K562 (cell line): ENCODE results near the gene GPALPP1. TPM values are rescaled to one million over a fixed set of nuclear protein-coding genes. Genes with fewer than 3 reads are reported as not detected.

Source experiments
- ATAC-seq: fragments of 200-7000 bp; cut with Tn5 transposase; 3 replicates; pipeline ENCODE4 v1.9.1; 2020; ENCODE audit warnings: moderate library complexity
- BruUV-seq: library from RNA; stranded (reverse); fragments of 400-500 nt; replicated peaks from 2 replicates; lab custom pipeline; 2021; lab: Mats Ljungman, UMichigan
- CTCF ChIA-PET: fragments of 300-600 bp; formaldehyde crosslinking; extraction: SDS; loops from one replicate; lab custom pipeline; 2021; ENCODE audit warnings: low intra/inter-chr PET ratio; lab: Yijun Ruan, JAX
- POLR2A ChIA-PET: fragments of 300-600, 350-650 bp; sonication (Branson Sonifier 250); formaldehyde crosslinking; extraction: SDS; loops from one replicate; lab custom pipeline; 2021; ENCODE audit warnings: antibody characterized with exemption, inconsistent platforms; lab: Yijun Ruan, JAX
- DNase-seq, 4 experiments: peaks; one replicate each; pipeline versions ENCODE4 v3.0.0 to v3.0.0-alpha.2; 2011 to 2018; ENCODE audit warnings: low spot score in 3 of 4, mixed read lengths in 3 of 4; ENCODE audit errors: extremely low read depth in 1 of 4
- FAIRE-seq: peaks from 2 replicates; lab custom pipeline; 2011; peaks lifted over from hg19 to GRCh38; lab: Jason Lieb, UNC
- H2AFZ ChIP-seq: 2 replicates; pipeline ENCODE4 v1.6.0; 2011; ENCODE audit warnings: low read depth, low read length, control low read depth, inconsistent platforms
- H3K27ac ChIP-seq: fragments of 200-600 bp; 3 replicates; pipeline ENCODE4 v1.8.0; 2011; ENCODE audit warnings: low read depth, mild to moderate bottlenecking, control low read depth, inconsistent platforms, low read length, moderate library complexity, mixed read lengths; ENCODE audit errors: extremely low read depth
- H3K27me3 ChIP-seq, 2 experiments: fragments of 300-600 bp in 1 of 2; 2 replicates in 1 of 2; 3 replicates in 1 of 2; pipeline versions ENCODE4 v1.6.0 to v1.8.0; 2011; ENCODE audit warnings: inconsistent platforms in 2 of 2, low read length in 2 of 2, mild to moderate bottlenecking in 1 of 2, mixed read lengths in 1 of 2, moderate library complexity in 1 of 2; ENCODE audit not compliant: control insufficient read depth in 2 of 2, insufficient read depth in 2 of 2
- H3K36me3 ChIP-seq: fragments of 300-600 bp; 3 replicates; pipeline ENCODE4 v1.8.0; 2011; ENCODE audit warnings: mild to moderate bottlenecking, low read length, inconsistent platforms; ENCODE audit not compliant: control insufficient read depth, insufficient read depth
- H3K4me1 ChIP-seq, 2 experiments: fragments of 200-600 bp in 1 of 2; replicated peaks in 1 of 2; 2 replicates in 1 of 2; 3 replicates in 1 of 2; pipeline versions ENCODE4 v1.5.1 to v1.8.0; 2011; ENCODE audit warnings: inconsistent platforms in 2 of 2, low read length in 2 of 2, mild to moderate bottlenecking in 1 of 2, mixed read lengths in 1 of 2, moderate library complexity in 1 of 2; ENCODE audit not compliant: control insufficient read depth in 2 of 2, insufficient read depth in 2 of 2
- H3K4me2 ChIP-seq: 2 replicates; pipeline ENCODE4 v1.6.1; 2011; ENCODE audit warnings: low read length, control low read depth, inconsistent platforms, mixed read lengths; ENCODE audit not compliant: insufficient read depth
- H3K4me3 ChIP-seq: fragments of 200-600 bp; sonication (generic), shearing (Covaris generic); 2 replicates; pipeline ENCODE4 v1.5.1; 2016; ENCODE audit warnings: control low read depth, inconsistent platforms
- H3K79me2 ChIP-seq: fragments of 200-600 bp; 3 replicates; pipeline ENCODE4 v1.8.0; 2011; ENCODE audit warnings: low read length, inconsistent platforms; ENCODE audit not compliant: control insufficient read depth, insufficient read depth
- H3K9ac ChIP-seq, 2 experiments: 2 replicates each; pipeline versions ENCODE4 v1.6.0 to v1.6.1; 2011; ENCODE audit warnings: low read depth in 2 of 2, low read length in 2 of 2, control low read depth in 1 of 2, inconsistent platforms in 1 of 2, mild to moderate bottlenecking in 1 of 2, mixed read lengths in 1 of 2; ENCODE audit not compliant: insufficient read depth in 1 of 2
- H3K9me1 ChIP-seq: one replicate; pipeline ENCODE4 v1.6.0; 2011; ENCODE audit warnings: inconsistent platforms, mild to moderate bottlenecking, low read length, moderate library complexity; ENCODE audit not compliant: control insufficient read depth, insufficient read depth
- H3K9me3 ChIP-seq: replicated peaks from 2 replicates; pipeline ENCODE4 v1.5.1; 2011; ENCODE audit warnings: low read depth, low read length, inconsistent platforms; ENCODE audit not compliant: control insufficient read depth, insufficient read depth
- H4K20me1 ChIP-seq: replicated peaks from 2 replicates; pipeline ENCODE4 v1.6.1; 2011; ENCODE audit warnings: low read length, inconsistent platforms, mixed read lengths; ENCODE audit not compliant: control insufficient read depth, insufficient read depth
- SMAD2 ChIP-seq: fragments of 150-350 bp; IDR thresholded peaks from 2 replicates; pipeline ENCODE4 v1.6.1; 2014; ENCODE audit warnings: low read depth, mild to moderate bottlenecking, low read length
- TEAD4 ChIP-seq, 2 experiments: sonication (generic) in 1 of 2; formaldehyde crosslinking in 1 of 2; IDR thresholded peaks; 2 replicates each; pipeline versions ENCODE4 v1.6.1 to v1.8.0; 2012 to 2022; ENCODE audit warnings: borderline replicate concordance in 1 of 2, inconsistent platforms in 1 of 2, low read length in 1 of 2, mild to moderate bottlenecking in 1 of 2, missing genetic modification reagents in 1 of 2
- XRCC4 ChIP-seq: IDR thresholded peaks from one replicate; pipeline ENCODE4 v1.6.1; 2011; ENCODE audit not compliant: insufficient read depth, insufficient read length; ENCODE audit errors: extremely low read depth
- YBX1 ChIP-seq: fragments of 450-650 bp; IDR thresholded peaks from 2 replicates; pipeline ENCODE4 v1.7.1; 2016; ENCODE audit warnings: mild to moderate bottlenecking
- WGBS: fragments of 100-300 bp; shearing (Covaris generic); methylation state at CpG from one replicate; pipeline ENCODE4 v1.1.6; 2016; ENCODE audit warnings: low coverage, mixed read lengths; ENCODE audit not compliant: insufficient coverage; ENCODE audit errors: missing lambda C conversion rate; 5-methylcytosine and 5-hydroxymethylcytosine counted together
- in situ Hi-C: fragments of 300-500 bp; cut with MboI; formaldehyde crosslinking; loops from 4 replicates; pipeline ENCODE4 v1.15.0; 2018; ENCODE audit warnings: inconsistent platforms, mixed read lengths
- intact Hi-C: fragments of 100-400 bp; cut with micrococcal nuclease; formaldehyde crosslinking; loops from 2 replicates; pipeline ENCODE4 v1.14.2; 2022
- polyA plus RNA-seq, 8 experiments: library from polyadenylated mRNA; depleted of rRNA in 4 of 8; stranded (reverse) in 5 of 8; unstranded in 3 of 8; fragments of >200 nt; fragmentation: Nextera tagmentation in 2 of 8; fragmentation: Illumina TruSeq in 1 of 8; extraction: Ambion mirVana in 2 of 8; extraction: Trizol in 1 of 8; gene quantifications; 2 replicates each; pipeline versions ENCODE4 v1.2.1 to v1.2.3, GENCODE V29; 2011 to 2014; ENCODE audit warnings: inconsistent platforms in 1 of 8, missing spikeins in 1 of 8
- total RNA-seq, 7 experiments: library from RNA; depleted of rRNA in 6 of 7; stranded (reverse); fragments of >200 nt in 6 of 7; fragmentation: Illumina TruSeq in 2 of 7; extraction: Trizol in 2 of 7; gene quantifications; 2 replicates each; pipeline versions ENCODE4 v1.2.1 to v1.2.3, GENCODE V29; 2011 to 2021; ENCODE audit warnings: low replicate concordance in 1 of 7
- TF ChIP-seq, protein P1 (sequence below), 2 experiments: fragments of 450-650 bp; IDR thresholded peaks; 2 replicates each; pipeline ENCODE4 v1.6.1; 2016
- TF ChIP-seq, protein P2 (sequence below): sonication (generic); formaldehyde crosslinking; IDR thresholded peaks from 2 replicates; pipeline ENCODE4 v1.8.0; 2022; ENCODE audit warnings: mild to moderate bottlenecking, missing genetic modification reagents

The GPALPP1 gene
- total and polyA plus RNA-seq, 9 of the 15 experiments (the other 6 are each of a cell fraction or from before 2014, with no cell fraction given): 8.1 to 22.3 (median 18.5) TPM

DNA sequence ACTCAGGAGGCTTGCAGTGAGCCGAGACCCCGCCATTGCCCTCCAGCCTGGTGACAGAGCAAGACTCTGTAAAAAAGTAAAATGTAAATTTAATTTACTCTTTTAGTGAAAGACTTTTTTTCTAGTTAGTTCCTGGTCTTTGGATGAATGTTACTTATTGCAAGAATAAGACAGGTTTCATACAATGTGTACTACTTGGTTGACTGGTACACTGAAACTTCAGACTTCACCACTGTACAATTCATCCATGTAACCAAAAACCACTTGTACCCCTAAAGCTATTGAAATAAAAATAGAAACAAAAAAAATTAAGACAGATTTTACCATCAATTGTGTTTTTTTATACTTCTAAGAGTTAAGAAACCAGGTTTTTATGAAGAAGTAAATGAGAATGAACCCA is 35.5 kb downstream of the GPALPP1 start:
- DNase-seq (no peak), FAIRE-seq (no peak), ATAC-seq (no peak)
- H3K9me3 ChIP-seq: no peaks in the 10 kb centered on the region
- no peak overlapping the region for H3K9ac ChIP-seq
- no peaks in the 10 kb centered on the region for H3K79me2 ChIP-seq
- no TSS peak for BruUV-seq
- ChIA-PET CTCF (no interaction called here), POLR2A (interaction anchor here (0.6 kb wide), 1 partner anchor 9 kb away, joined by 5 read pairs; no protein-coding TSS in a partner anchor)
- no peaks in the 10 kb centered on the region for H3K4me1 ChIP-seq
- intact Hi-C loops (no loop called here), in situ Hi-C loops (no loop called here)
- no peaks in the 10 kb centered on the region for H3K9me1 ChIP-seq
- no peak overlapping the region for H3K4me2 ChIP-seq
- H4K20me1 ChIP-seq: no peaks in the 10 kb centered on the region
- H2AFZ ChIP-seq: no peak overlapping the region
- H3K36me3 ChIP-seq: peaks cover 30% of the 10 kb centered on the region; the same call in 2 of the 3 replicates
- no peak overlapping the region for H3K27ac ChIP-seq
- WGBS: 100% methylated on average over 2 of the region's 2 CpGs
- TF ChIP-seq TEAD4 (IDR thresholded peaks at IDR 0.05; ENCODE audit: low read length): no peak
- TF ChIP-seq TEAD4 (CRISPR knock-in tag; IDR thresholded peaks at IDR 0.05; ENCODE audit: borderline replicate concordance): no peak
- no peak for TF ChIP-seq XRCC4
- H3K4me3 ChIP-seq: no peak overlapping the region
- no peaks in the 10 kb centered on the region for H3K27me3 ChIP-seq

DNA sequence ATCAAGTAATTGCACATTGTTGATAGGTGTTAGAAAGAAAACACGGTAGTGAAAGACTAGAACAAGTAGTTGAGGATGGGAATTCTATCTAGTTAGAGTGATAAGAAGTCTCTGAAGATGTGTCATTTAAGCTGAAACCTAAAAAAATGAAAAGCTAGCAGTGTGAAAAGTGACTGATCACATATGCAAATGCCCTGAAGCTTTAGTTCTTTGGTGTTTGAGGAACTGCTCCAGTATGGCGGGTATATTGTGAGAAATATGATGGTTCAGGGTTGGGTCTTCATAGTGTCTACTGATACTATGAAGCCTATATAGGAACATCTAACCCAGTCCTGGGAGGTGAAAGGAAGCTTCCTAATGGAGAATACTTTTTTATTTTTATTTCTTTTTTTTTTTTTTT is 45.0 kb downstream of the GPALPP1 start:
- BruUV-seq: no TSS peak
- POLR2A ChIA-PET: interaction anchor here (0.6 kb wide), 1 partner anchor 9 kb away, joined by 5 read pairs; no protein-coding TSS in a partner anchor
- H3K79me2 ChIP-seq: no peaks in the 10 kb centered on the region
- H3K9me3 ChIP-seq: no peaks in the 10 kb centered on the region
- TF ChIP-seq, protein P1, sequence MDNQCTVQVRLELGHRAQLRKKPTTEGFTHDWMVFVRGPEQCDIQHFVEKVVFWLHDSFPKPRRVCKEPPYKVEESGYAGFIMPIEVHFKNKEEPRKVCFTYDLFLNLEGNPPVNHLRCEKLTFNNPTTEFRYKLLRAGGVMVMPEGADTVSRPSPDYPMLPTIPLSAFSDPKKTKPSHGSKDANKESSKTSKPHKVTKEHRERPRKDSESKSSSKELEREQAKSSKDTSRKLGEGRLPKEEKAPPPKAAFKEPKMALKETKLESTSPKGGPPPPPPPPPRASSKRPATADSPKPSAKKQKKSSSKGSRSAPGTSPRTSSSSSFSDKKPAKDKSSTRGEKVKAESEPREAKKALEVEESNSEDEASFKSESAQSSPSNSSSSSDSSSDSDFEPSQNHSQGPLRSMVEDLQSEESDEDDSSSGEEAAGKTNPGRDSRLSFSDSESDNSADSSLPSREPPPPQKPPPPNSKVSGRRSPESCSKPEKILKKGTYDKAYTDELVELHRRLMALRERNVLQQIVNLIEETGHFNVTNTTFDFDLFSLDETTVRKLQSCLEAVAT (IDR thresholded peaks at IDR 0.05): no peak
- TF ChIP-seq, protein P2, sequence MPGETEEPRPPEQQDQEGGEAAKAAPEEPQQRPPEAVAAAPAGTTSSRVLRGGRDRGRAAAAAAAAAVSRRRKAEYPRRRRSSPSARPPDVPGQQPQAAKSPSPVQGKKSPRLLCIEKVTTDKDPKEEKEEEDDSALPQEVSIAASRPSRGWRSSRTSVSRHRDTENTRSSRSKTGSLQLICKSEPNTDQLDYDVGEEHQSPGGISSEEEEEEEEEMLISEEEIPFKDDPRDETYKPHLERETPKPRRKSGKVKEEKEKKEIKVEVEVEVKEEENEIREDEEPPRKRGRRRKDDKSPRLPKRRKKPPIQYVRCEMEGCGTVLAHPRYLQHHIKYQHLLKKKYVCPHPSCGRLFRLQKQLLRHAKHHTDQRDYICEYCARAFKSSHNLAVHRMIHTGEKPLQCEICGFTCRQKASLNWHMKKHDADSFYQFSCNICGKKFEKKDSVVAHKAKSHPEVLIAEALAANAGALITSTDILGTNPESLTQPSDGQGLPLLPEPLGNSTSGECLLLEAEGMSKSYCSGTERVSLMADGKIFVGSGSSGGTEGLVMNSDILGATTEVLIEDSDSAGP (CRISPR knock-in tag): no peak
- TF ChIP-seq YBX1: no peak
- TF ChIP-seq SMAD2: no peak
- WGBS: 76% methylated on average over 2 of the region's 2 CpGs
- in situ Hi-C loops: no loop called here
- no peaks in the 10 kb centered on the region for H4K20me1 ChIP-seq
- DNase-seq: no peak
- H3K27ac ChIP-seq: no peak overlapping the region
- H3K4me1 ChIP-seq: no peaks in the 10 kb centered on the region
- ATAC-seq: no peak
- H3K9me1 ChIP-seq: no peaks in the 10 kb centered on the region
- H3K27me3 ChIP-seq: no peaks in the 10 kb centered on the region
- no peak overlapping the region for H3K4me3 ChIP-seq
- H3K9ac ChIP-seq: no peak overlapping the region
- H3K36me3 ChIP-seq: no peaks in the 10 kb centered on the region; the same call in 2 of the 3 replicates
- H2AFZ ChIP-seq: no peak overlapping the region
- H3K4me2 ChIP-seq: no peak overlapping the region
- intact Hi-C loops: no loop called here
- FAIRE-seq: no peak
- CTCF ChIA-PET: no interaction called here
